Hair follicle dermal papilla cell (primary cell): ENCODE measurements around the gene SSX5. TPM values are rescaled to one million over a fixed set of nuclear protein-coding genes. Genes with fewer than 3 reads are reported as not detected.

ENCODE experiments used
- small RNA-seq: library from RNA; depleted of rRNA; stranded (forward); fragments of <200 nt; gene quantifications from one replicate; pipeline ENCODE3, GENCODE V24; 2012
- total RNA-seq: library from RNA; depleted of rRNA; stranded (reverse); fragments of >200 nt; gene quantifications from 2 replicates; pipeline ENCODE4 v1.2.3, GENCODE V29; 2012

Gene SSX5, protein sequence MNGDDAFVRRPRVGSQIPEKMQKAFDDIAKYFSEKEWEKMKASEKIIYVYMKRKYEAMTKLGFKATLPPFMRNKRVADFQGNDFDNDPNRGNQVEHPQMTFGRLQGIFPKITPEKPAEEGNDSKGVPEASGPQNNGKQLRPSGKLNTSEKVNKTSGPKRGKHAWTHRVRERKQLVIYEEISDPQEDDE
- total RNA-seq = not detected in 2 replicates

GRCh38 chrX:48196745-48197201 is at the start of gene SSX5:
TSS of gene SSX5 (minus strand) at chrX:48196795. CDS start at chrX:48195358, 1,437 bp downstream.

Small RNA genes within 50 kb of the gene (small RNA-seq; reads per million reads assigned to genes)
- gene AC245047.3 (not detected), gene AC245047.7 (not detected), gene RNA5SP503 (not detected), gene RNU6-707P (not detected)

Other genes starting within 250 kb of the SSX5 start
- gene ZNF182, start 192.8 kb downstream of the SSX5 start, total RNA-seq = 2.1 and 2.8 TPM in 2 replicates
- gene SPACA5, start 189.8 kb downstream of the SSX5 start, total RNA-seq = not detected in 2 replicates
- 1.5 and 2.1 TPM in 2 replicates for gene ZNF630, start 125.2 kb downstream of the SSX5 start, total RNA-seq
- not detected in 2 replicates for gene SPACA5B, start 66.2 kb downstream of the SSX5 start, total RNA-seq
- not detected in 2 replicates for gene SSX1, start 58.6 kb upstream of the SSX5 start, total RNA-seq
- not detected in 2 replicates for gene SSX3, start 159.9 kb upstream of the SSX5 start, total RNA-seq
- not detected in 2 replicates for gene SSX4, start 186.7 kb upstream of the SSX5 start, total RNA-seq
- not detected in 2 replicates for gene SSX4B, start 215.2 kb upstream of the SSX5 start, total RNA-seq